HepG2 (cell line): ENCODE measurements around the gene KRTAP10-5. TPM values are rescaled to one million over a fixed set of nuclear protein-coding genes. Genes with fewer than 3 reads are reported as not detected.

Source experiments
- IRX3 ChIP-seq: sonication (generic); formaldehyde crosslinking; IDR thresholded peaks from 2 replicates; pipeline ENCODE4 v1.8.1; 2023; ENCODE audit warnings: mild to moderate bottlenecking, low read depth, missing genetic modification reagents, borderline replicate concordance
- KLF11 ChIP-seq: IDR thresholded peaks from 2 replicates; pipeline ENCODE4 v1.6.1; 2016; ENCODE audit warnings: missing compliant biosample characterization
- TAF1 ChIP-seq: sonication (generic); formaldehyde crosslinking; IDR thresholded peaks from 2 replicates; pipeline ENCODE4 v1.4.0; 2020; ENCODE audit warnings: missing genetic modification reagents
- TOE1 ChIP-seq: sonication (generic); formaldehyde crosslinking; IDR thresholded peaks from 2 replicates; pipeline ENCODE4 v1.4.0; 2020; ENCODE audit warnings: mild to moderate bottlenecking, missing genetic modification reagents
- ZNF782 ChIP-seq: sonication (generic); formaldehyde crosslinking; IDR thresholded peaks from 2 replicates; pipeline ENCODE4 v1.4.0; 2020; ENCODE audit warnings: missing genetic modification reagents, mild to moderate bottlenecking, borderline replicate concordance
- polyA plus RNA-seq, 8 experiments: library from polyadenylated mRNA; depleted of rRNA in 3 of 8; stranded (reverse) in 7 of 8; unstranded in 1 of 8; fragments of >200 nt; fragmentation: Illumina TruSeq in 4 of 8; extraction: Trizol in 4 of 8; gene quantifications; 2 replicates each; pipeline versions ENCODE4 v1.2.1 to v1.2.3, GENCODE V29; 2011 to 2016; ENCODE audit warnings: low read depth in 4 of 8, missing spikeins in 1 of 8, mixed read lengths in 1 of 8; ENCODE audit not compliant: insufficient read depth in 1 of 8
- total RNA-seq, 5 experiments: library from RNA; depleted of rRNA; stranded (reverse); fragments of >200 nt; fragmentation: Illumina TruSeq; extraction: Trizol; gene quantifications; 2 replicates each; pipeline ENCODE4 v1.2.3, GENCODE V29; 2016; ENCODE audit warnings: low read depth in 1 of 5
- TF ChIP-seq, protein P1 (sequence below): sonication (generic); formaldehyde crosslinking; IDR thresholded peaks from one replicate; pipeline ENCODE4 v1.5.1; 2020; ENCODE audit warnings: mild to moderate bottlenecking, missing genetic modification reagents; ENCODE audit errors: not compliant biosample characterization
- TF ChIP-seq, protein P2 (sequence below): sonication (generic); formaldehyde crosslinking; IDR thresholded peaks from 2 replicates; pipeline ENCODE4 v1.8.1; 2023; ENCODE audit warnings: missing genetic modification reagents, mild to moderate bottlenecking, borderline replicate concordance
- TF ChIP-seq, protein P3 (sequence below): sonication (generic); formaldehyde crosslinking; IDR thresholded peaks from 2 replicates; pipeline ENCODE4 v1.5.1; 2020; ENCODE audit warnings: mild to moderate bottlenecking, missing genetic modification reagents
- TF ChIP-seq, protein P4 (sequence below): IDR thresholded peaks from 2 replicates; pipeline ENCODE4 v1.6.1; 2016; ENCODE audit warnings: mild to moderate bottlenecking
- TF ChIP-seq, protein P5 (sequence below): sonication (generic); formaldehyde crosslinking; IDR thresholded peaks from 2 replicates; pipeline ENCODE4 v1.4.0; 2020; ENCODE audit warnings: missing genetic modification reagents

KRTAP10-5 gene
- total and polyA plus RNA-seq, 2 of the 13 experiments (the other 11 are each of a cell fraction or from before 2014, with no cell fraction given), result not detected

DNA sequence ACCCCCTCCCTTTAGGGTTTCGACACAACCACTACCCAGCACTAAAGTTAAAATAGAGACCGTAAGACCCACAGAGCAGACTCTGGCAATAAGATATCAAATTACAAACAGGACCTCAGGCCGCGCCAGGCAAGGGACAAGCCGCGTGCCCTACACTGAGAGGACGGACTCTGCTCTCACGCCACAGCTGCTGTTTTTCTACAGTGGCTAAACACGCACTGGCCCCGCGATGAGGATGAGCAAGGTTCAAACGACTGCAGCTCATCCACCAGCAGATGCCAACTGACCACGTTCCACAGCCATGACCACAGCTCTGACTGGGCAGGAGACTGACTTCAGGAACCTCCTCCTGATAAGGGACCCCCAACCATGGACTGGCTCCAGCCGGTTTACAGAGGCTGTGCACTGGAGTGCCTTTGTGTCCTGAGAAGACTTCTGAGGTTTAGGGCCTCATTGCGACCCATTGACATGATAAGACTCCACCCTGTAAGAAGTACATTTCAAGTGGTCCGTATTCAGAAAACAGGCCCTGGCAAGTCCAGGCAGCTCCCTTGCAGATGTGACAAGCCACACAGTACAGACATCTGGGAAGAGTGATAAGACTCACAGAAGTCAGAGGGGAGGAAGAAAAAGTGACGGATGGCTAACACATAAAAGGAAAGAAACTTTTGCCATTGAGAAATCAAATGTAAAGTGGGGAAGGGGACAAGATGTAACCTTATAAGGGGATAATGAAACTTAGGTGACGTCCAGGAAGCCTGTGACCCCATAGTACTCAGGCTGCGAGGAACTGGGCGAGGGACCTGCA is 13.4 kb upstream of the KRTAP10-5 start (continued):
- TF ChIP-seq, protein P1, sequence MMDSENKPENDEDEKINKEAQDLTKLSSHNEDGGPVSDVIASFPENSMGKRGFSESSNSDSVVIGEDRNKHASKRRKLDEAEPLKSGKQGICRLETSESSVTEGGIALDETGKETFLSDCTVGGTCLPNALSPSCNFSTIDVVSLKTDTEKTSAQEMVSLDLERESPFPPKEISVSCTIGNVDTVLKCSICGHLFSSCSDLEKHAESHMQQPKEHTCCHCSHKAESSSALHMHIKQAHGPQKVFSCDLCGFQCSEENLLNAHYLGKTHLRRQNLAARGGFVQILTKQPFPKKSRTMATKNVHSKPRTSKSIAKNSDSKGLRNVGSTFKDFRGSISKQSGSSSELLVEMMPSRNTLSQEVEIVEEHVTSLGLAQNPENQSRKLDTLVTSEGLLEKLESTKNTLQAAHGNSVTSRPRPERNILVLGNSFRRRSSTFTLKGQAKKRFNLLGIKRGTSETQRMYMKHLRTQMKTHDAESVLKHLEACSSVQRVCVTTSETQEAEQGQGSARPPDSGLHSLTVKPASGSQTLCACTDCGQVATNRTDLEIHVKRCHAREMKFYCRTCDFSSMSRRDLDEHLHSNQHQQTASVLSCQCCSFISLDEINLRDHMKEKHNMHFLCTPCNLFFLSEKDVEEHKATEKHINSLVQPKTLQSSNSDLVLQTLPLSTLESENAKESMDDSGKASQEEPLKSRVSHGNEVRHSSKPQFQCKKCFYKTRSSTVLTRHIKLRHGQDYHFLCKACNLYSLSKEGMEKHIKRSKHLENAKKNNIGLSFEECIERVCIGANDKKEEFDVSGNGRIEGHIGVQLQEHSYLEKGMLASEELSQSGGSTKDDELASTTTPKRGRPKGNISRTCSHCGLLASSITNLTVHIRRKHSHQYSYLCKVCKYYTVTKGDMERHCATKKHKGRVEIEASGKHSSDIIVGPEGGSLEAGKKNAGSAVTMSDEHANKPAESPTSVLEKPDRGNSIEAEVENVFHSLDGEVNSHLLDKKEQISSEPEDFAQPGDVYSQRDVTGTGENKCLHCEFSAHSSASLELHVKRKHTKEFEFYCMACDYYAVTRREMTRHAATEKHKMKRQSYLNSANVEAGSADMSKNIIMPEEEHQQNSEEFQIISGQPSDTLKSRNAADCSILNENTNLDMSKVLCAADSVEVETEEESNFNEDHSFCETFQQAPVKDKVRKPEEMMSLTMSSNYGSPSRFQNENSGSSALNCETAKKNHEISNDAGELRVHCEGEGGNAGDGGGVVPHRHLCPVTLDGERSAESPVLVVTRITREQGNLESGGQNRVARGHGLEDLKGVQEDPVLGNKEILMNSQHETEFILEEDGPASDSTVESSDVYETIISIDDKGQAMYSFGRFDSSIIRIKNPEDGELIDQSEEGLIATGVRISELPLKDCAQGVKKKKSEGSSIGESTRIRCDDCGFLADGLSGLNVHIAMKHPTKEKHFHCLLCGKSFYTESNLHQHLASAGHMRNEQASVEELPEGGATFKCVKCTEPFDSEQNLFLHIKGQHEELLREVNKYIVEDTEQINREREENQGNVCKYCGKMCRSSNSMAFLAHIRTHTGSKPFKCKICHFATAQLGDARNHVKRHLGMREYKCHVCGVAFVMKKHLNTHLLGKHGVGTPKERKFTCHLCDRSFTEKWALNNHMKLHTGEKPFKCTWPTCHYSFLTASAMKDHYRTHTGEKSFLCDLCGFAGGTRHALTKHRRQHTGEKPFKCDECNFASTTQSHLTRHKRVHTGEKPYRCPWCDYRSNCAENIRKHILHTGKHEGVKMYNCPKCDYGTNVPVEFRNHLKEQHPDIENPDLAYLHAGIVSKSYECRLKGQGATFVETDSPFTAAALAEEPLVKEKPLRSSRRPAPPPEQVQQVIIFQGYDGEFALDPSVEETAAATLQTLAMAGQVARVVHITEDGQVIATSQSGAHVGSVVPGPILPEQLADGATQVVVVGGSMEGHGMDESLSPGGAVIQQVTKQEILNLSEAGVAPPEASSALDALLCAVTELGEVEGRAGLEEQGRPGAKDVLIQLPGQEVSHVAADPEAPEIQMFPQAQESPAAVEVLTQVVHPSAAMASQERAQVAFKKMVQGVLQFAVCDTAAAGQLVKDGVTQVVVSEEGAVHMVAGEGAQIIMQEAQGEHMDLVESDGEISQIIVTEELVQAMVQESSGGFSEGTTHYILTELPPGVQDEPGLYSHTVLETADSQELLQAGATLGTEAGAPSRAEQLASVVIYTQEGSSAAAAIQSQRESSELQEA (CRISPR knock-in tag), result peak; percentile 64
- TF ChIP-seq, protein P2, sequence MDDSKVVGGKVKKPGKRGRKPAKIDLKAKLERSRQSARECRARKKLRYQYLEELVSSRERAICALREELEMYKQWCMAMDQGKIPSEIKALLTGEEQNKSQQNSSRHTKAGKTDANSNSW (CRISPR knock-in tag), result 0 out of 2 replicates have a peak, but pooled peaks have one; percentile 70
- TF ChIP-seq ZNF782 (0 out of 2 replicates have a peak, but pooled peaks have one; percentile 45), KLF11 (no peak), TOE1 (CRISPR knock-in tag) (peak; percentile 52; the same call in 1 of the 2 replicates), IRX3 (CRISPR knock-in tag) (no peak), TAF1 (no peak)
- TF ChIP-seq, protein P3, sequence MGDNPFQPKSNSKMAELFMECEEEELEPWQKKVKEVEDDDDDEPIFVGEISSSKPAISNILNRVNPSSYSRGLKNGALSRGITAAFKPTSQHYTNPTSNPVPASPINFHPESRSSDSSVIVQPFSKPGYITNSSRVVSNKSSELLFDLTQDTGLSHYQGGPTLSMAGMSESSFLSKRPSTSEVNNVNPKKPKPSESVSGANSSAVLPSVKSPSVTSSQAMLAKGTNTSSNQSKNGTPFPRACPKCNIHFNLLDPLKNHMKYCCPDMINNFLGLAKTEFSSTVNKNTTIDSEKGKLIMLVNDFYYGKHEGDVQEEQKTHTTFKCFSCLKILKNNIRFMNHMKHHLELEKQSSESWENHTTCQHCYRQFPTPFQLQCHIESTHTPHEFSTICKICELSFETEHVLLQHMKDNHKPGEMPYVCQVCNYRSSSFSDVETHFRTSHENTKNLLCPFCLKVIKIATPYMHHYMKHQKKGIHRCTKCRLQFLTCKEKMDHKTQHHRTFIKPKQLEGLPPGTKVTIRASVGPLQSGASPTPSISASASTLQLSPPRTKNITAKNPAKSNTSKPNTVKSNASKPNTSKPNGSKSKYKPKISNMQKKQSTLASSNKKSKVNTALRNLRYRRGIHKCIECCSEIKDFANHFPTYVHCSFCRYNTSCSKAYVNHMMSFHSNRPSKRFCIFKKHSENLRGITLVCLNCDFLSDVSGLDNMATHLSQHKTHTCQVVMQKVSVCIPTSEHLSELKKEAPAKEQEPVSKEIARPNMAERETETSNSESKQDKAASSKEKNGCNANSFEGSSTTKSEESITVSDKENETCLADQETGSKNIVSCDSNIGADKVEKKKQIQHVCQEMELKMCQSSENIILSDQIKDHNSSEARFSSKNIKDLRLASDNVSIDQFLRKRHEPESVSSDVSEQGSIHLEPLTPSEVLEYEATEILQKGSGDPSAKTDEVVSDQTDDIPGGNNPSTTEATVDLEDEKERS, result 0 out of 2 replicates have a peak, but pooled peaks have one; percentile 51
- TF ChIP-seq, protein P4, sequence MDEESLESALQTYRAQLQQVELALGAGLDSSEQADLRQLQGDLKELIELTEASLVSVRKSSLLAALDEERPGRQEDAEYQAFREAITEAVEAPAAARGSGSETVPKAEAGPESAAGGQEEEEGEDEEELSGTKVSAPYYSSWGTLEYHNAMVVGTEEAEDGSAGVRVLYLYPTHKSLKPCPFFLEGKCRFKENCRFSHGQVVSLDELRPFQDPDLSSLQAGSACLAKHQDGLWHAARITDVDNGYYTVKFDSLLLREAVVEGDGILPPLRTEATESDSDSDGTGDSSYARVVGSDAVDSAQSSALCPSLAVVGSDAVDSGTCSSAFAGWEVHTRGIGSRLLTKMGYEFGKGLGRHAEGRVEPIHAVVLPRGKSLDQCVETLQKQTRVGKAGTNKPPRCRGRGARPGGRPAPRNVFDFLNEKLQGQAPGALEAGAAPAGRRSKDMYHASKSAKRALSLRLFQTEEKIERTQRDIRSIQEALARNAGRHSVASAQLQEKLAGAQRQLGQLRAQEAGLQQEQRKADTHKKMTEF, result peak; percentile 84
- TF ChIP-seq, protein P5, sequence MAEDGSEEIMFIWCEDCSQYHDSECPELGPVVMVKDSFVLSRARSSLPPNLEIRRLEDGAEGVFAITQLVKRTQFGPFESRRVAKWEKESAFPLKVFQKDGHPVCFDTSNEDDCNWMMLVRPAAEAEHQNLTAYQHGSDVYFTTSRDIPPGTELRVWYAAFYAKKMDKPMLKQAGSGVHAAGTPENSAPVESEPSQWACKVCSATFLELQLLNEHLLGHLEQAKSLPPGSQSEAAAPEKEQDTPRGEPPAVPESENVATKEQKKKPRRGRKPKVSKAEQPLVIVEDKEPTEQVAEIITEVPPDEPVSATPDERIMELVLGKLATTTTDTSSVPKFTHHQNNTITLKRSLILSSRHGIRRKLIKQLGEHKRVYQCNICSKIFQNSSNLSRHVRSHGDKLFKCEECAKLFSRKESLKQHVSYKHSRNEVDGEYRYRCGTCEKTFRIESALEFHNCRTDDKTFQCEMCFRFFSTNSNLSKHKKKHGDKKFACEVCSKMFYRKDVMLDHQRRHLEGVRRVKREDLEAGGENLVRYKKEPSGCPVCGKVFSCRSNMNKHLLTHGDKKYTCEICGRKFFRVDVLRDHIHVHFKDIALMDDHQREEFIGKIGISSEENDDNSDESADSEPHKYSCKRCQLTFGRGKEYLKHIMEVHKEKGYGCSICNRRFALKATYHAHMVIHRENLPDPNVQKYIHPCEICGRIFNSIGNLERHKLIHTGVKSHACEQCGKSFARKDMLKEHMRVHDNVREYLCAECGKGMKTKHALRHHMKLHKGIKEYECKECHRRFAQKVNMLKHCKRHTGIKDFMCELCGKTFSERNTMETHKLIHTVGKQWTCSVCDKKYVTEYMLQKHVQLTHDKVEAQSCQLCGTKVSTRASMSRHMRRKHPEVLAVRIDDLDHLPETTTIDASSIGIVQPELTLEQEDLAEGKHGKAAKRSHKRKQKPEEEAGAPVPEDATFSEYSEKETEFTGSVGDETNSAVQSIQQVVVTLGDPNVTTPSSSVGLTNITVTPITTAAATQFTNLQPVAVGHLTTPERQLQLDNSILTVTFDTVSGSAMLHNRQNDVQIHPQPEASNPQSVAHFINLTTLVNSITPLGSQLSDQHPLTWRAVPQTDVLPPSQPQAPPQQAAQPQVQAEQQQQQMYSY (CRISPR knock-in tag), result 0 out of 2 replicates have a peak, but pooled peaks have one; percentile 40
